A673 (cell line): Measurements from ENCODE around the gene GPR82.

Experiments used
- EZH2 ChIP-seq: fragments of 200-600 bp; sonication (generic); IDR thresholded peaks from 2 replicates; pipeline ENCODE4 v1.6.1; 2017; ENCODE audit warnings: borderline replicate concordance, low read depth, mild to moderate bottlenecking, mixed read lengths, antibody characterized with exemption, low read length; ENCODE audit not compliant: poor library complexity, severe bottlenecking
- TF ChIP-seq, protein P1 (sequence below): fragments of 300-800, 200-600 bp; sonication (generic); conservative IDR thresholded peaks from 2 replicates; pipeline ENCODE4 v1.5.1; 2017; ENCODE audit warnings: low read depth, mild to moderate bottlenecking, antibody characterized with exemption, low read length, moderate library complexity, mixed read lengths

DNA sequence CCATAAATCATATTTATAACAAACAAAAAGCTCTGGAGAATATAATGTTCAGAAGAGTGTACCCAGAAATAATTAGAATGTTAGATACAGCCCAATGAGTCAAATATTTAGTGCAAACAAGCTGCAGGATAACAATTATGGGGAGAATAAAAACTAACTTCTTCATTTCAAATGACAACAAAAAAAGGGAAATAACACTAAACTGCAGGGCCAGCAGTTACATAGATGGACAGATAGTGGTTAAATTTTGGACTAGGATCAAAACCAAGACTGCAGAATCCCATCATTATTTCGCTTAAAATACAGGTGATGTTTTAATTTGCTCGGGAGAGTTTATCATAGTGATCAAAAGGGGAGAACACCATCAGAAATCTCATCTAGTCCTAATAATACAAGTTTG is 35.8 kb upstream of the GPR82 start:
- TF ChIP-seq, protein P1, sequence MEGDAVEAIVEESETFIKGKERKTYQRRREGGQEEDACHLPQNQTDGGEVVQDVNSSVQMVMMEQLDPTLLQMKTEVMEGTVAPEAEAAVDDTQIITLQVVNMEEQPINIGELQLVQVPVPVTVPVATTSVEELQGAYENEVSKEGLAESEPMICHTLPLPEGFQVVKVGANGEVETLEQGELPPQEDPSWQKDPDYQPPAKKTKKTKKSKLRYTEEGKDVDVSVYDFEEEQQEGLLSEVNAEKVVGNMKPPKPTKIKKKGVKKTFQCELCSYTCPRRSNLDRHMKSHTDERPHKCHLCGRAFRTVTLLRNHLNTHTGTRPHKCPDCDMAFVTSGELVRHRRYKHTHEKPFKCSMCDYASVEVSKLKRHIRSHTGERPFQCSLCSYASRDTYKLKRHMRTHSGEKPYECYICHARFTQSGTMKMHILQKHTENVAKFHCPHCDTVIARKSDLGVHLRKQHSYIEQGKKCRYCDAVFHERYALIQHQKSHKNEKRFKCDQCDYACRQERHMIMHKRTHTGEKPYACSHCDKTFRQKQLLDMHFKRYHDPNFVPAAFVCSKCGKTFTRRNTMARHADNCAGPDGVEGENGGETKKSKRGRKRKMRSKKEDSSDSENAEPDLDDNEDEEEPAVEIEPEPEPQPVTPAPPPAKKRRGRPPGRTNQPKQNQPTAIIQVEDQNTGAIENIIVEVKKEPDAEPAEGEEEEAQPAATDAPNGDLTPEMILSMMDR, result no peak
- no peak for TF ChIP-seq EZH2
